Natural killer cell (primary cell): ENCODE results near the gene RTCB. TPM values are rescaled to one million over a fixed set of nuclear protein-coding genes. Genes with fewer than 3 reads are reported as not detected.
A peak's percentile ranks its signal among the peaks of the same experiment; 100 is the strongest.

Experiments
- ATAC-seq, 3 donors: fragments of 150-1000 bp in 2 of 3; fragments of 200-7000 bp in 1 of 3; cut with Tn5 transposase; 1 replicate in 1 of 3; 2 replicates in 2 of 3; pipeline ENCODE4 v1.10.0; 2021; ENCODE audit warnings: mild to moderate bottlenecking in 2 of 3, moderate library complexity in 2 of 3
- DNase-seq, 2 donors: peaks; one replicate each; pipeline versions ENCODE4 v3.0.0 to v3.0.0-alpha.2; 2013 to 2021; ENCODE audit warnings: mixed read lengths in 1 of 2
- H3K27ac ChIP-seq: one replicate; pipeline ENCODE4 v1.5.1; 2013; ENCODE audit warnings: mild to moderate bottlenecking, low read length
- H3K27me3 ChIP-seq: one replicate; pipeline ENCODE4 v1.6.1; 2013; ENCODE audit warnings: low read length; ENCODE audit not compliant: control insufficient read depth, insufficient read depth
- H3K36me3 ChIP-seq: one replicate; pipeline ENCODE4 v1.6.1; 2013; ENCODE audit warnings: low read length; ENCODE audit not compliant: control insufficient read depth, insufficient read depth
- H3K4me1 ChIP-seq: one replicate; pipeline ENCODE4 v1.6.1; 2013; ENCODE audit warnings: low read length; ENCODE audit not compliant: control insufficient read depth, insufficient read depth
- H3K4me3 ChIP-seq: one replicate; pipeline ENCODE4 v1.5.1; 2013; ENCODE audit warnings: low read length
- H3K9me3 ChIP-seq: one replicate; pipeline ENCODE4 v1.6.1; 2013; ENCODE audit warnings: low read length; ENCODE audit not compliant: control insufficient read depth, insufficient read depth
- H3K27ac Mint-ChIP-seq, 2 donors: one replicate each; pipeline ENCODE4 v1.8.0; 2022; ENCODE audit warnings: mild to moderate bottlenecking in 2 of 2, mixed read lengths in 2 of 2, moderate library complexity in 1 of 2
- H3K27me3 Mint-ChIP-seq, 2 donors: one replicate each; pipeline ENCODE4 v1.8.0; 2022; ENCODE audit warnings: low read depth in 2 of 2, mixed read lengths in 2 of 2
- H3K36me3 Mint-ChIP-seq: one replicate; pipeline ENCODE4 v1.8.0; 2022; ENCODE audit warnings: mixed read lengths
- H3K4me1 Mint-ChIP-seq, 2 donors: one replicate each; pipeline ENCODE4 v1.8.0; 2022; ENCODE audit warnings: mixed read lengths in 2 of 2
- H3K4me3 Mint-ChIP-seq: one replicate; pipeline ENCODE4 v1.8.0; 2022; ENCODE audit warnings: mild to moderate bottlenecking, moderate library complexity, mixed read lengths
- H3K9me3 Mint-ChIP-seq, 2 donors: one replicate each; pipeline ENCODE4 v1.8.0; 2022; ENCODE audit warnings: mixed read lengths in 2 of 2
- CTCF ChIP-seq: fragments of 200-600 bp; IDR thresholded peaks from one replicate; pipeline ENCODE4 v1.8.0; 2022; ENCODE audit warnings: antibody characterized with exemption
- WGBS: methylation state at CpG from one replicate; pipeline ENCODE4 v1.1.7; 2013; ENCODE audit warnings: missing lambda C conversion rate; ENCODE audit not compliant: insufficient coverage; 5-methylcytosine and 5-hydroxymethylcytosine counted together
- intact Hi-C: fragments of 100-400 bp; cut with micrococcal nuclease; formaldehyde crosslinking; loops from one replicate; pipeline ENCODE4 v1.14.2; 2022
- total RNA-seq, 4 donors: library from RNA; stranded (reverse); fragments of 120-200 nt in 1 of 4; gene quantifications; one replicate each; pipeline versions ENCODE4 v1.2.3 to v1.2.4, GENCODE V29; 2013 to 2022

The RTCB gene
- total RNA-seq, 3 donors from 2014 or later (not counting 1 experiment from before 2014, with no cell fraction given): 44.3 to 53.2 (median 46.6) TPM

GRCh38 chr22:32446321-32446720 is 34.3 kb upstream of the RTCB start:
- Histone ChIP-seq H3K4me1 (no peaks in the 10 kb centered on the region), H3K4me3 (no peak overlapping the region), H3K27me3 (no peaks in the 10 kb centered on the region), H3K27ac (no peak overlapping the region), H3K9me3 (no peaks in the 10 kb centered on the region), H3K36me3 (no peaks in the 10 kb centered on the region)
- intact Hi-C loops: no loop called here
- TF ChIP-seq CTCF: no peak
- Mint-ChIP-seq H3K4me3 (no peak overlapping the region), H3K27ac (no peak overlapping the region), H3K36me3 (no peaks in the 10 kb centered on the region), H3K9me3 (no peaks in the 10 kb centered on the region), H3K4me1 (no peaks in the 10 kb centered on the region), H3K27me3 (peaks cover 3 to 21% of the 10 kb centered on the region in 2 donors)
- DNase-seq: no peak
- peak in 1 of 3 donors; percentile 42 for ATAC-seq
- 75% methylated on average over 1 of the region's 1 CpG for WGBS

GRCh38 chr22:32444068-32444467 is 32.0 kb upstream of the RTCB start:
- Histone ChIP-seq H3K36me3 (no peaks in the 10 kb centered on the region), H3K27me3 (no peaks in the 10 kb centered on the region), H3K4me1 (no peaks in the 10 kb centered on the region), H3K9me3 (no peaks in the 10 kb centered on the region), H3K27ac (no peak overlapping the region), H3K4me3 (no peak overlapping the region)
- H3K9me3 Mint-ChIP-seq: no peaks in the 10 kb centered on the region
- no peak overlapping the region for H3K27ac Mint-ChIP-seq
- intact Hi-C loops: no loop called here
- no peaks in the 10 kb centered on the region for H3K4me1 Mint-ChIP-seq
- H3K27me3 Mint-ChIP-seq: peaks cover 3 to 21% of the 10 kb centered on the region in 2 donors
- DNase-seq (peak in 1 of 2 donors; percentile 22), ATAC-seq (no peak)
- H3K4me3 Mint-ChIP-seq: no peak overlapping the region
- no peaks in the 10 kb centered on the region for H3K36me3 Mint-ChIP-seq
- WGBS: 50% methylated on average over 6 of the region's 6 CpGs
- no peak for TF ChIP-seq CTCF

GRCh38 chr22:32430352-32430751 is 18.3 kb upstream of the RTCB start:
- H3K27me3 Mint-ChIP-seq: peaks cover 23 to 29% of the 10 kb centered on the region in 2 donors
- intact Hi-C loops: no loop called here
- no peak for ATAC-seq

More at GRCh38 chr22:32430352-32430751, 18.3 kb upstream of the RTCB start:
- WGBS: 88% methylated on average over 1 of the region's 1 CpG
- Mint-ChIP-seq H3K27ac (no peak overlapping the region), H3K4me1 (no peaks in the 10 kb centered on the region), H3K36me3 (no peaks in the 10 kb centered on the region), H3K4me3 (no peak overlapping the region), H3K9me3 (no peaks in the 10 kb centered on the region)
- DNase-seq: no peak
- Histone ChIP-seq H3K27me3 (peaks cover 7% of the 10 kb centered on the region), H3K9me3 (no peaks in the 10 kb centered on the region), H3K4me1 (no peaks in the 10 kb centered on the region), H3K36me3 (no peaks in the 10 kb centered on the region), H3K27ac (no peak overlapping the region), H3K4me3 (no peak overlapping the region)
- TF ChIP-seq CTCF: no peak
